ENCODE results near the gene LBR.
"Not testable (repeated sequence)": the region's sequence is repeated elsewhere in the genome, so short reads cannot be mapped to it uniquely, and the experiment has no call there.

The LBR gene

DNA sequence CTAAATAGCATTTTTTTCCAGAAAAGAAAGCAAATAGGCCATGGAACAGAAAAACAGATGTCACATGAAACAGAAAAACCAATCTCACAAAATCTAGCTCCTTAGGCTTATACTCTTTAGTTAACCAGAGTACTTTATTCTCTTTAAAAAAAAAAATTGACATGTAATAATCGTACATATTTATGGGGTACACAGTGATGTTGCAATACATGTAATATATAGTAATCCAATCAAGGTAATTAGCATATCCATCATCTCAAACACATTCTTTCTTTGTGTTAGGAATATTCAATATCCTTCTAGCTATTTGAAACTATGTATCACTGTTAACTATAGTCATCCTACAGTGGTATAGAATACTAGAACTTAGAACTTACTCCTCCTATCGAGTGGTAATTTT, 20.1 kb downstream of the LBR start:
- Histone ChIP-seq H3K27ac (no peak overlapping the region), H3K4me3 (no peak overlapping the region)

DNA sequence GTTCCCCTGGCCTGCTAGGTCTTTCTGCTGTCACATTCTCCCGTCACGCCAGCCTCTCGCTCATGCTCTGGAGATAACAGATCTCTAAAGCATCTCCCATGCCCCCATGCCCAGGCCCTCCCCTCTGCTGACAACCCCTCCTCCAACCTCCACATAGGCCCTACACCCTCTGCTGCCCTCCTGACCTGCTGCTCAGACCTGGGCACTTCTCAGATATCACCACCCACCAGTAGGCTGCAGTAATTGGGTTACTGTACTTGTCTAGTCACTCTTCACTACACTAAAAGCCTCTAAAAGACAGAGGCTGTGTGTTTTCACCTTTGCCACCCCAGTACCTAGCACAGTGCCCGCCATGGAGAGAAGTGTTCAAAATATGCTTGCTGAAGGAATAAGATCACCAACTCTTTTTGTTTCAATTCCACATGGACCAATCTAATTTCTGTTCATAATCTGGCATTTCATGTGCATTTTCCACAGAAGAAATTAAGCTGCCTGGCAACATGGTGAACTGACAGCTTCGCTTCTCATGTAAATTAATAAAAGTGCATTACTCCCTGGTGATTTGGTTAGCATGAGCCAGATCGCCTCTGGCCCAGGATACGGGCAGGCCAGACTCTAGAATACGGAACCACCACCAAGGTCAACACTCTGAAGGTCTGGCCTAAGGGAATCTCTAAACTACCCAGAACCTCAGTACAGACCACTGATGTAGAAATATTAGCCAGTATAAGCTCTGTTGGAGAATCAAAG, 20.7 kb downstream of the LBR start:
- Histone ChIP-seq H3K27ac (no peak overlapping the region), H3K4me3 (no peak overlapping the region)

DNA sequence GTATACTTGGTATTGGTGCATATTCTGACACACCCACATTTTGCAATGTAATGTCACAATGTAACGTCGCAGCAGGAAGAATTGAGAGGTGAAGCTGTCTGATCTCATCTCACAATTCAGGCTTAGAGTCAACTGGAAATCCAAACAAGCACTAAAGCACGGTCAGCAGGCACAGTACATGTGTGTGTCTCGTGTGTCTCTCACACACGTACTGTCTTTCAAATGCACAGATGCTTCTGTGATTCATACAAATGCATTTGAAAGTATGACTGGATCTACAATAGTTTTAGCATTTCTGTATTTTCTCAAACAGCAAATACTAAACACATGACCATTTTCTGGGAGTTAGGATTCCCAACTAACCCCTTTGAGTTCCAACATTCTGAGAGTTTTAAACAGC, 26.9 kb downstream of the LBR start:
- Histone ChIP-seq H3K4me3 (no peak overlapping the region), H3K27ac (no peak overlapping the region)

DNA sequence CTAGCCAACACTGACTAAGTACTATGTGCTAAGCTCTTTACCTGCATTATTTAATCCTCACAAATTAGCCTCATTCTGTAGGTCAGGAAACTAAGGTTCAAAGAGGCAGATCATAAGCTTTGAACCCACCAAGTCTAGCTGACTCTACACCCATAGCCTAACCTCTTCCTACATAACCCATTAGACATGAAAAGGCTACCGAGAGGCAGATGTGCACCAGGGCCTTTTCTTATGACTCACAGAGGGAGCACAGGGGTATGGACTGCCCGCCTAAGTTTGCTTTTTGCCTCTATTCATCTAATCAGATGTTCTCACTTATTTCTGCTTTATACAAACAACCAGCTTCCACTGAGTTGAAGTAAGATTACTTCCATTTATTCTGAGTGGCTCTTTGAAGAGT, 31.5 kb downstream of the LBR start:
- Histone ChIP-seq H3K27ac (no peak overlapping the region), H3K4me3 (no peak overlapping the region)

DNA sequence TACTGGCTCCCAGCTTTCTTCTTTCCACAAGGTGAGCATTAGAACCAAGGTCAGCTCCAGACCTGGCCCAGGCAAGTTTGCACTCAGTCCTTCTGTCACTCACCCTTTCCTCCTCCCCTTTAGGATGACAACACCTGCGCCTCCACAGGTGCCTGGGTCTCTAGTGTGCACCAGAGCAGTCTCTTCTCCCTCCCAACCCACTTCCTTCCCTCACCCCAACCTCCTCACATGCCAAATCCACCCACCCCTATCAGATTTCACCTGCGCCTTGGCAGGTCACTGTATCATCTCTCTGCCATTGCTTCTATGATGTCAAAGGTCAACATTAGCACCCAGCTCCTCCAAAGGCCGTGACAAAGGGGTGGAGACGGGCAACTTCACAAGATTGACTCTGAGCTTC, 38.0 kb downstream of the LBR start:
- Histone ChIP-seq H3K27ac (no peak overlapping the region), H3K4me3 (no peak overlapping the region)

DNA sequence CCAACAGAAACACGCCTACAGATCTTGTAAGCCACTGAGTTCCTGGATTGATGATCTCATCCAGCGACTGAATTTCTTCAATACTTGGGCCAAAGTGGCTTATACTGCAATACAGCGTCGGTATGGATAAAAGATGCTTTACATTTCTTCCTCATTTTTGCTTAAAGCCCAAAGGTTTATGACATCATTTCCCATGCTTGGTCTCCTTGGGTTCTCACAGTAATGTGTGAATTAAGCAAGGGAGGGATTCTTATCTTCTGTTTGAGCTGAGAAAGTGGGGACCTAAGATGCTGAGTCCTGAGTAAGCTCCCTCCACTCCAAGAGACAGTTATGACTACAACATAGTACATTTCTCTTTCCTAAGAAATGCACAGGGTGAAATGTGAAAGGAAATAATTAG, 39.5 kb downstream of the LBR start:
- Histone ChIP-seq H3K27ac (no peak overlapping the region), H3K4me3 (no peak overlapping the region)

DNA sequence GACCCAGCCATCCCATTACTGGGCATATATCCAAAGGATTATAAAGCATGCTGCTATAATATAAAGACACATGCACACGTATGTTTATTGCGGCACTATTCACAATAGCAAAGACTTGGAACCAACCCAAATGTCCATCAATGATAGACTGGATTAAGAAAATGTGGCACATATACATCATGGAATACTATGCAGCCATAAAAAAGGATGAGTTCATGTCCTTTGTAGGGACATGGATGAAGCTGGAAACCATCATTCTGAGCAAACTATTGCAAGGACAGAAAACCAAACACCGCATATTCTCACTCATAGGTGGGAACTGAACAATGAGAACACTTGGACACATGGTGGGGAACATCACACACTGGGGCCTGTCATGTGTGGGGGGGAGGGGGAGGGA, 41.0 kb downstream of the LBR start:
- H3K27ac ChIP-seq, H3K4me3 ChIP-seq: not testable (repeated sequence)

DNA sequence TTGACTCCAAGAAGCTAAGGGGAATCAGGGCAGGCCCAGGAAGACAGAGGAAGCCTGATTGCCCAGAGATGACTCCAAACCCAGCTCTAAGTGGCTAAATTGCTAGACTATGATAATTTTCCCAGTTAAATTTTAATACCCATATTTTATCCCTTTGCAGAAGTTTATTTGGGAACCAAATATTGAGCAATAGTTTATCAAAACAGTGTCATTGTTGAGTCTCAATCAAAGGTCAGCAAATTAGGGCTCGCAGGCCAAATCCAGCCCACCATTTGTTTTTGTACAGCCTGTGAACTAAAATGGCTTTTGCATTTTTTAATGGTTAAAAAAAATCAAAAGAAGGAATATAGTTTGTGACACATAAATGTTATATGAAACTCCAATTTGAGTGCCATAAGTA, 47.1 kb downstream of the LBR start:
- no peak overlapping the region for H3K27ac ChIP-seq

DNA sequence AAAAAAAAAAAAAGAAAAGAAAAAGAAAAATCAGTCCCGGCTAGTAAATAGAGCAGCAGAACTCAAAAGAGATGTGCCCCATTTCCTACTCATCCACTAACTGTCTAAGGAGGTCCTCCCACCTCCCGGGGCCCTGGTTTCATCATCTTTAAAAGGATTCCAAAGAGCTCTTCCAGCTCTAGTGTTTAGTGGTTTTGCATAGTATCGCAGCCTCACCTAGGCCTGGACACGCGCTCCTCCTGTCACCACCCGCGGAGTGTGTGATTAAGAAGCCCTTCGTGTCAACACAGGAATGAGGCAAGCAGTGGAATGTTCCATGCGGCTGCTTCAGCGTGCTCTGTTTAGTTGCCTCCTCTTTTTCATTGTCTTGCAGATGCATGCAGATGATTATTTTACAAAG, 49.0 kb downstream of the LBR start:
- H3K27ac ChIP-seq: no peak overlapping the region
- H3K4me3 ChIP-seq: no peak overlapping the region

More for the DNA sequence above, 47.1 kb downstream of the LBR start:
- no peak overlapping the region for H3K4me3 ChIP-seq

DNA sequence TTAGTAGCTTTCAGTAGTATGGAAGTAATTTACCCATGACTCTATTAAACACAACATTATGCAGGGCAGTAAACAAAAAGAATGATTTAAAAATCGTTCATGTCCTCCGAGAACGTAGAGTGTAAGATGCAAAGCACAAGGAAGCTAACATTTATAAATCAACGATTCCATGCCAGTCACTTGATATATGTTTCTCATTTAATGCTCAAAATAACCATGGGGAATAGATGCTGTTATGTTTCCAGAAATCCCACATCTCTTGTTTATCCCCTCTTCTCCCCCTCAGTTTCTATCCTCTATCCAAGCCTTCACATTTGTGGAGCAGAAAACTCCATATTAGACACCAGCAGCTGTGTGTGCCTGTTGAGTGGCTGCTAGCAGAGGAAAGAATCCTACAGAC, 52.8 kb downstream of the LBR start:
- Histone ChIP-seq H3K4me3 (no peak overlapping the region), H3K27ac (no peak overlapping the region)

DNA sequence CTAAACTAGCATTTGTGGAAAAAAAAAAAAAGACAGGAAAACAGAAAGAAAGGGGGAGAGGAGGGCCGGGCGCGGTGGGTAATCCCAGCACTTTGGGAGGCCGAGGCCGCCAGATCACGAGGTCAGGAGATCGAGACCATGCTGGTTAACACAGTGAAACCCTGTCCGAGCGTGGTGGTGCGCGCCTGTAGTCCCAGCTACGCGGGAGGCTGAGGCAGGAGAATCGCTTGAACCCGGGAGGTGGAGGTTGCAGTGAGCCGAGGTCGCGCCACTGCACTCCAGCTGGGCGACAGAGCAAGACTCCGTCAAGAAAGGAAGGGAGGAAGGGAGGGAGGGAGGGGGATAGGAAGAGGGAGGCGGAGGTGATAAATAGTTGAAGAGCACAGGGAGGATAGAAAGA, 54.7 kb downstream of the LBR start:
- no peak overlapping the region for H3K27ac ChIP-seq
- H3K4me3 ChIP-seq: no peak overlapping the region

DNA sequence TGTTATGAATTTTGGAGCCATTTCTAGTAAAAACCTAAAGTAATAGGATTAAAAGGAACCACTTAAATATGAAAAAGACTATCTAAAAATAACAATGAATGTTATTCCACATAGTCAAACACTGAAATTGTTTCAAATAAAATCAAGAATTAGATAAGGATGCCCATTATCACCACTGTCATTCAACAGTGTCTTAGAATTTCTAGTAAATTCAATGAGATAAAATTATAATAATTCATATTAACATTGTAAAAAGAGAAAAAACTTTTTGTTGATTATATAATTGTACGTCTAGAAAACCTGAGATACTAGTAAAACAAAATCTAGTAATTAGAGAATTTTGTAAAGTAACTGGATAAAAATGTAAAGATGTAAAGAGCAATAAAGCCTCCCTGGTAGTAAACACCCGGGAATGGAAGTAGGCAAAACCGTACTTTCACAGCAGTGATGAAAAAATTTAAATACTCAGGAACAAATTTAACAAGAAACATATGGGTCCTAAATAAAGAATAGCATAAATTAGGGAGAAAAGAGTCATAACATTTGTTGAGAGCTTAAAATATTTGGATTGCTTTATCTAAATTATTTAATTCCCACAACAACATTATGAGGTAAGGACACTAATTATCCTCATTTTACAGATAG, 56.4 kb downstream of the LBR start:
- Histone ChIP-seq H3K27ac (no peak overlapping the region), H3K4me3 (no peak overlapping the region)

DNA sequence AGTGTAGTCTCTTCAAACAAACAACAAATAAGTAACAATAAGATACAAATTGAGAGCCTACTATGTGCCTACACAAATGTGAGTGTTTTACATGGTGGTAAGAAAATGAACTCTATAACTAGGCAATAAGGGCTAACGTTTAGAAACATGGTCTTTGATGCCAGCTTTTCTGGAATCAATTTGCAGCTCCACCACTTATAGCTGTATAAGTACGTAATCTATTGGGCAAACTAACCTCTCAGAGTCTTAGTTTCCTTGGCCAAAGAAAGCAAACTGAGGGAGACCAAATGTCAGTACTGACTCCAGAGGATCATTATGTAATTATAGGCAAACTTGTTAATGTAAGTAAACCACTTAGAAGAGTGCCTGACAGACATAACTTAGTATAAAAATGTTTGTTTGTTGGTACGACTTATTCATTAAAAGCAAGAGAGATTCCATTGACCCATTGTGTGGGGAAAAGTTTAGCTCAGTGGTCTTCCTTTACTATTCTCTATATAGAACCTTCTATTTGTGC, 59.7 kb downstream of the LBR start:
- H3K4me3 ChIP-seq: no peak overlapping the region
- H3K27ac ChIP-seq: no peak overlapping the region

DNA sequence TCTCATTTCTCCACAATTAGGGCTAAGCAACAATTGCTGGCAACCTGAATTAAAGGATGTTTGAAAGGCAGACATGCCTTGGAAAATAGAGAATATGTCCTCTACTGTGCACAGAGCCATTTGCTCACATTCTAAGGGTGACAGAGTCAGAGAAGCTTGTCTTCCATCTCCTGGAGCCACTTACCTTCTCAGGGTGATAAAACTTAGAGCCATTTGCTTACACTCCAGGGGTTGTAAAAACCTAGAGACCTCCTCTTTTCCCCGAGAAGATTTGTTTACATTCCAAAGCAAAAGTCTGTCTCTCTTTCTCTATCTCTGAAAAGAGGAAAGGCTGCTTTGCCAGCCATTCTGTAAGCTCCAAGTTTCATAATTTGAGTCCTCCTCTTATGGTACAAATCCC, 61.3 kb downstream of the LBR start:
- H3K4me3 ChIP-seq: no peak overlapping the region

DNA sequence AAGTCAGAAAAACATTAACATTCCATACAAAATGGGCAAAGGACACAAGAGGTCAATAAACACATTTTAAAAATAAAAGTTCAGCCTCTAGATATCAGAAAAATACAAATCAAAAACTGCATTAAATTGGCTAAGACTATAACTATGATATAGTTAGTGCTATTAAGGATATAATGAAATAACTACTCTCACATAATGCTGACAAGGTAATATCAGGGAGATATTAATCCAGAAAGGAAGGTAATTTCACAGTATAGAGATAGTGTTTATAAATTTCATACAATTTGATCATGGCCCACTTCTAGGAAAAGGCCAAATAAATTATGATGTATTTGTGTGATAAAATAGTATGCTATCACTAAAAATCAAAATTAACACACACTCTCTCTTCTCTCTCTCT, 61.8 kb downstream of the LBR start:
- H3K27ac ChIP-seq: no peak overlapping the region

More for the DNA sequence above, 61.3 kb downstream of the LBR start:
- H3K27ac ChIP-seq: no peak overlapping the region

DNA sequence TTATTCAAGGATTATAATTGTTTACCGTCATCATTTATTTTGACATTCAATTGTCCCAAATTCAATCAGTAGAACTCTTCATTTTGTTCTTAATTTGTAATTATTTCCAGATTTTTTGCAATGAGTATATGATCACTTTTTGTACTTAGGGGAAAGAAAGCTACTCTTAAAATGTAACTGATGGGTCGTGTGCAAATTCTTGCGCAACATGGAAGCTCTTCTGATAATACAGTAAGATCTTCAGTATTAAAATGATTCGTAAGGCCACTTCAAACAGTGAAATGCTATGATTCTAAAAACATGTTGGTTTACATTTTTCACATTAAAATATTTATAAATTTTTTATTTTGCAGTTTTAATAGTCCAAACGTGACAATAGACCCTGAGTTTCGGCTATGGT, 63.4 kb downstream of the LBR start:
- no peak overlapping the region for H3K27ac ChIP-seq
- no peak overlapping the region for H3K4me3 ChIP-seq

More for the DNA sequence above, 61.8 kb downstream of the LBR start:
- H3K4me3 ChIP-seq: no peak overlapping the region

DNA sequence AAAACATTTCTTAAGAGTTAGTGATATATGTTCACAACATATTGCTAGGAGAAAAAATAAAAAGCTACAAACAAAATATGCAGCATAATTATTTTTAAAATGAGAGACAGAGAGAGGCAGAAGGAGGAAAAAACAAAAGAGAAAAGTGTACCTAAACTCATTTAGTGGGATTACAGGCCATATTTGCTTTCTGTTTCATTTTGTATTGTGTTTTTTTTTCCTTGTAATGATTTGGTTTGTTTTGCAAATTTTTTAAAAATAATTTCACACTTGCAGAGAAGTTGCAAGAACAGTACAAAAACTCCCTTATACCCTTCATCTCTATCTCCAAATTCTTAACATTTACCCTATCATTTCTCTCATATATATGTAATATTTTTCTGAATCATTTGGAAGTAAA, 65.0 kb downstream of the LBR start:
- no peak overlapping the region for H3K27ac ChIP-seq
- H3K4me3 ChIP-seq: no peak overlapping the region

DNA sequence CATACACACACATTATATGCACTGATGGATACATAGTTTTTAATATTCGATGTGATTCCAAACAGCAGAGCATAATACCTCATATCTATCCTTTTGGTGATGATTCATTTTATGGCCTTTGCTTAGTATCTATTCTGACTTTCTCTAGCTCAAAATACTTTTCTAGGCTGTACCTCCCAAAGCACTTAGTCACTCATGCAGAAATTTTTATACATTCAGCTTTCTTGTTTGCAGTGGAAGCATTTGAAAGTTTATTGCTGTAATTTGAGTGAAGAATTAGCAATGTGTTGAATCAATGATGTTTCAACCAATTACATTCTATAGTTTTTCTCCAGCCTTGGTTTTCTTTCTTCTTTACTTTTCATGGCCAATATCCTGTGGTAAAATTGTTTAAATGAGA, 66.7 kb downstream of the LBR start:
- no peak overlapping the region for H3K4me3 ChIP-seq
- no peak overlapping the region for H3K27ac ChIP-seq

DNA sequence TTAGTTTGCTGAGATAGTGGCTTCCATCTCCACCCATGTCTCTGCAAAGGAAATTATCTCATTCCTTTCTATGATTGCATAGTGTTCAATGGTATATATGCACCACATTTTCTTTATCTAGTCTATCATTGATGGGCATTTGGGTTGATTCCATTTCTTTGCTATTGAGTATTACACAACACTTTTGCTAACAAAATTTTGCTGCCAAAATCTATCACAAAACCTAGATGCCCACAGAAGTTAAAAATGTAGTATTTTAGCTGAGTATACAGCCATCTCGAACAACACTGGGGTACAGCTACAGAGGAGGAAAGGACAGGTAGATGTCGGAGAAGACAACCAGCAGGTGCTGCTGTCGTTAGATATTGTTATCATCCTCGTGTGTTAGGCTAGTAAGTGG, 67.7 kb downstream of the LBR start:
- Histone ChIP-seq H3K27ac (no peak overlapping the region), H3K4me3 (no peak overlapping the region)

DNA sequence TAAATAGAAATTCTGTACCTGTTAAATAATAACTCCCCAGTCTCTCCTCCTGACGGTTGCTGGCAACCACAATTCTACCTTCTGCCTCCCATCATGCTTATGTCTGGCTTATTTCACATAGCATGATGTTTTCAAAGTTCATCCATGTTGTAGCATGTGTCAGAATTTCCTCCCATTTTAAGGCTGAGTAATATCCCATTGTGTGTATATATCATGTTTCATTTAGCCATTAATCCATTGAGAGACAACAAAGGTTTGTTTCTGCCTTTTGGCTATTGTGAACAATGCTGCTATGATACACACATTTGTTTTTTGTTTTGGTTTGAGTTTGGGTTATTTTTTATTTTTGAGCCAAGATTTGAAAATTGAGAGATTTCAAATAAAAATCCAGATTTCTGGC, 72.0 kb downstream of the LBR start:
- Histone ChIP-seq H3K27ac (no peak overlapping the region), H3K4me3 (no peak overlapping the region)

DNA sequence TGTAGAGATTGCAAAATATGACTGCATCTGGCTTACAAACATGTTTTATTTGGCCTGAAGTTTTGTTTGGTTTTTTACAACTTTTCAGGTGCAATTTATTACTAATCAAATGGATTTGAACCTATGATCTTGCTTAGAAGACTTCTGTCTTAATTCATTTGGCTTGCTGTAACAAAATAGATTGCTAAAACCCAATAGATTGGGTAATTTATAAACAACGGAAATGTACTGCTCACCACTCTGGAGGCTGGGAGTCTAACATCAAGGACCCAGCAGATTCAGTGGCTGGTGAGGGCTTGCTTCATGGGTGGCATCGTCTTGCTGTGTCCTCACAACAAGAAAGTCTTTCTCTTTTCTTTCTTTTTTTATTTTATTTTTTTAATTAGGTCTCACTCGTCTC, 72.9 kb downstream of the LBR start:
- Histone ChIP-seq H3K4me3 (no peak overlapping the region), H3K27ac (no peak overlapping the region)
